ENCODE results near the gene PCLO. TPM values are rescaled to one million over a fixed set of nuclear protein-coding genes. Genes with fewer than 3 reads are reported as not detected.

The PCLO gene
- polyA plus RNA-seq, 3 donors, result not detected

GRCh38 chr7:83166781-83167180 is 4.1 kb upstream of the PCLO start:
- Histone ChIP-seq H3K36me3 (replicated peaks in 1 of 2; ENCODE audit: control insufficient read depth in 1 of 2, insufficient read depth in 2 of 2, low read length in 2 of 2) (no peaks in the 10 kb centered on the region), H3K79me2 (ENCODE audit: insufficient read depth, low read length) (no peaks in the 10 kb centered on the region), H3K4me1 (ENCODE audit: control insufficient read depth in 1 of 2, insufficient read depth in 2 of 2, low read length in 2 of 2) (no peaks in the 10 kb centered on the region), H3K27ac (ENCODE audit: low read depth in 1 of 2, low read length in 2 of 2) (no peak overlapping the region), H3K4me2 (replicated peaks; ENCODE audit: extremely low read depth, low read length, poor library complexity, severe bottlenecking) (no peak overlapping the region), H3K27me3 (ENCODE audit: control insufficient read depth in 2 of 2, insufficient read depth in 2 of 2, low read length in 2 of 2) (peaks cover 13 to 24% of the 10 kb centered on the region in 2 donors), H4K20me1 (ENCODE audit: insufficient read depth, low read length) (no peaks in the 10 kb centered on the region), H3K9ac (ENCODE audit: insufficient read depth, low read length, poor library complexity, severe bottlenecking) (no peak overlapping the region), H3K9me3 (replicated peaks in 1 of 2; ENCODE audit: control insufficient read depth in 1 of 2, insufficient read depth in 1 of 2, low read length in 2 of 2) (peaks cover 0 to 5% of the 10 kb centered on the region in 2 donors), H3K4me3 (replicated peaks in 1 of 3; ENCODE audit: low read depth in 2 of 3, low read length in 3 of 3) (no peak overlapping the region), H2AFZ (ENCODE audit: insufficient read depth, low read depth, low read length, poor library complexity, severe bottlenecking) (no peak overlapping the region)
- H3K9me3 Mint-ChIP-seq, result peaks cover 0 to 7% (median 0%) of the 10 kb centered on the region in 7 donors
- intact Hi-C loops (cut with micrococcal nuclease), result no loop called here
- H3K27ac Mint-ChIP-seq, result no peak overlapping the region
- no peak overlapping the region for H3K4me3 Mint-ChIP-seq
- no peak for DNase-seq
- peaks cover 10 to 15% (median 13%) of the 10 kb centered on the region in 3 donors for H3K27me3 Mint-ChIP-seq (ENCODE audit: low read depth in 3 of 3)
- H3K36me3 Mint-ChIP-seq, result no peaks in the 10 kb centered on the region
- no peak for TF ChIP-seq CTCF (IDR thresholded peaks at IDR 0.05)
- peaks cover 3% of the 10 kb centered on the region for H3K4me1 Mint-ChIP-seq
- 88% methylated on average over 1 of the region's 1 CpG for WGBS (ENCODE audit: insufficient coverage)

GRCh38 chr7:83161899-83162401 is 734 bp downstream of the PCLO start:
- Mint-ChIP-seq H3K36me3 (no peaks in the 10 kb centered on the region), H3K4me3 (peak overlapping the region in 1 of 2 donors; percentile 56), H3K9me3 (peaks cover 0 to 7% (median 0%) of the 10 kb centered on the region in 7 donors), H3K4me1 (peaks cover 3% of the 10 kb centered on the region), H3K27me3 (ENCODE audit: low read depth in 3 of 3) (peaks cover 17 to 23% (median 17%) of the 10 kb centered on the region in 3 donors), H3K27ac (no peak overlapping the region)
- under 1% methylated on average over 12 of the region's 17 CpGs for WGBS (ENCODE audit: insufficient coverage)
- Histone ChIP-seq H3K27ac (ENCODE audit: low read depth in 1 of 2, low read length in 2 of 2) (no peak overlapping the region), H2AFZ (ENCODE audit: insufficient read depth, low read depth, low read length, poor library complexity, severe bottlenecking) (peak overlapping the region; percentile 51), H3K79me2 (ENCODE audit: insufficient read depth, low read length) (no peaks in the 10 kb centered on the region), H4K20me1 (ENCODE audit: insufficient read depth, low read length) (no peaks in the 10 kb centered on the region), H3K27me3 (ENCODE audit: control insufficient read depth in 2 of 2, insufficient read depth in 2 of 2, low read length in 2 of 2) (peaks cover 20 to 31% of the 10 kb centered on the region in 2 donors), H3K9ac (ENCODE audit: insufficient read depth, low read length, poor library complexity, severe bottlenecking) (no peak overlapping the region), H3K36me3 (replicated peaks in 1 of 2; ENCODE audit: control insufficient read depth in 1 of 2, insufficient read depth in 2 of 2, low read length in 2 of 2) (no peaks in the 10 kb centered on the region), H3K4me3 (replicated peaks in 1 of 3; ENCODE audit: low read depth in 2 of 3, low read length in 3 of 3) (no peak overlapping the region), H3K9me3 (replicated peaks in 1 of 2; ENCODE audit: control insufficient read depth in 1 of 2, insufficient read depth in 1 of 2, low read length in 2 of 2) (peaks cover 0 to 5% of the 10 kb centered on the region in 2 donors), H3K4me2 (replicated peaks; ENCODE audit: extremely low read depth, low read length, poor library complexity, severe bottlenecking) (peak overlapping the region; percentile 48), H3K4me1 (ENCODE audit: control insufficient read depth in 1 of 2, insufficient read depth in 2 of 2, low read length in 2 of 2) (no peaks in the 10 kb centered on the region)
- intact Hi-C loops (cut with micrococcal nuclease), result no loop called here
- no peak for DNase-seq
- TF ChIP-seq CTCF (IDR thresholded peaks at IDR 0.05), result no peak
